HG03139 (cell line): Measurements from ENCODE around the gene AQP12B.

Source experiments
- ATAC-seq: cut with Tn5 transposase; IDR thresholded peaks from one replicate; pipeline ENCODE4 v1.9.1; 2021; ENCODE audit not compliant: unreplicated experiment

The AQP12B gene

GRCh38 chr2:240637116-240637900 is 45.4 kb downstream of the AQP12B start:
- ATAC-seq: no peak

DNA sequence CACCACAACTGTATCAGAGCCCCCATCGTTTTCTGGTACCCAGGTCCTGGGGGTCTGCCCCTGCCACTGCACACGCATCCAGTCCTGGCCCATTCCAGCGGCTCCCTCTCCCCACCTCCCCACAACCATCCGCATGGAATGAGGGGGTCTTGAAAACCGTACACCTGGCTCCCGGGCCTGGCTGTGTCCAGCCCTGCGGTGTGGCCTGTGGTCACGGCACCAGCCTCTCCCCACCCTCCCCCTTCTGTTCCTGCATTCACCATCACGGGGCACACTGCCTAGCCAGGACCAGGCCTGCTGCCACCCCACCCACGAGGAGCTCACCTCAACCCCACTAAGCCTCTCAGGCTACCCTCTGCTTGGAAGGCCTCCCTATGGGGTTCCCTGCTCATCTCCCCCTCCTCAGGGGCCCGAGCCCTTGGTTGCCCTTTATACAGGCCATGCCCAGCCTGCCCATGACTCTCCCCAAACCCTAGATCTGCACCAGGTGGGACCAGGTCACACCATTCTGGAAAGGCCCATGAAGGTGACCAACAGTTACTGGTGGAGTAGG is 46.0 kb downstream of the AQP12B start:
- no peak for ATAC-seq

GRCh38 chr2:240635998-240636547 is 46.6 kb downstream of the AQP12B start:
- no peak for ATAC-seq

- no peak for ATAC-seq
These were observed 47.3 kb downstream of the AQP12B start for GRCh38 chr2:240635121-240635997.

- no peak for ATAC-seq
These were observed 50.4 kb downstream of the AQP12B start for GRCh38 chr2:240632306-240632721.

GRCh38 chr2:240631548-240632305 is 51.0 kb downstream of the AQP12B start:
- no peak for ATAC-seq

DNA sequence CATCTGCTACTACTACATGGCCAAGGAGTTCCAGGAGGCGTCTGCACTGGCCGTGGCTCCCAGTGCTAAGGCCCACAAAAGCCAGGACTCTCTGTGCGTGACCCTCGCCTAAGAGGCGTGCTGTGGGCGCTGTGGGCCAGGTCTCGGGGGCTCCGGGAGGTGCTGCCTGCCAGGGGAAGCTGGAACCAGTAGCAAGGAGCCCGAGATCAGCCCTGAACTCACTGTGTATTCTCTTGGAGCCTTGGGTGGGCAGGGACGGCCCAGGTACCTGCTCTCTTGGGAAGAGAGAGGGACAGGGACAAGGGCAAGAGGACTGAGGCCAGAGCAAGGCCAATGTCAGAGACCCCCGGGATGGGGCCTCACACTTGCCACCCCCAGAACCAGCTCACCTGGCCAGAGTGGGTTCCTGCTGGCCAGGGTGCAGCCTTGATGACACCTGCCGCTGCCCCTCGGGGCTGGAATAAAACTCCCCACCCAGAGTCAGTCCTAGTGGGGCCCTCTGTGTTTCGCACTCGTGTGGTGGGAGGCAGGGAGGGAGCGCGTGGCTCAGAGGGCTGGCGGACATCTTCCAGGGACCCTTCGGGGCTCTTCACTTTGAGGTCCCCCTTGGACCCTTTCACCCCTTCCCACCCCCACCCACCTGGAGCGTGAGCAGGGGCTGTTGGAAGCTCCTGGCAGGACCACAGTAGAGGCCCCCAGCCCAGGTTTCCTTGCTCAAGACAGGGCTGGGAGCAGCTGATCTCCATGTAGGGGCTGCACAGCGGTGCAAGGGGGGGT is 51.7 kb downstream of the AQP12B start:
- ATAC-seq: no peak

GRCh38 chr2:240629968-240630770 is 52.5 kb downstream of the AQP12B start:
- ATAC-seq: no peak

DNA sequence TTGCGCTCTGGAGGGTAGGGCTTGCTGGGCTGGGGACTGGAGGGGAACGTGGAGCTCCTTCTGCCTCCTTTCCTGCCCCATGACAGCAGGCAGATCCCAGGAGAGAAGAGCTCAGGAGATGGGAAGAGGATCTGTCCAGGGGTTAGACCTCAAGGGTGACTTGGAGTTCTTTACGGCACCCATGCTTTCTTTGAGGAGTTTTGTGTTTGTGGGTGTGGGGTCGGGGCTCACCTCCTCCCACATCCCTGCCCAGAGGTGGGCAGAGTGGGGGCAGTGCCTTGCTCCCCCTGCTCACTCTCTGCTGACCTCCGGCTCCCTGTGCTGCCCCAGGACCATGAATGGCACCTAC is 53.1 kb downstream of the AQP12B start:
- no peak for ATAC-seq

- ATAC-seq: no peak
These were observed 53.7 kb downstream of the AQP12B start for GRCh38 chr2:240628808-240629618.

DNA sequence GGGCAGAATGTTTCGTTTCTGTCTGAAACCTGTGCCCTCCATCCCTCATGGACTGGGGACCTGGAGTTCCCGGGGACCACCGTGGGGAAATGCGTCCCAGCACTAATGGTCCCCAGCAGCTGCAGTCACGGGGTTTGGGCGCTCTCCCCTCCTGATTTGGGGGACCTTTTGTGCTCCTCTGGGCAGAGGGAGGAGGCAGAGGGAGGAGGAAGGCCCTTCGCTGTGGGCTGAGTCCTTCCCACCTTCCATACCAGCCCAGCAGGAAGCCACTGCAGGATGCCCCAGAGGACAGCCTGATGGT is 54.2 kb downstream of the AQP12B start:
- ATAC-seq: no peak

- ATAC-seq: no peak
These were observed 54.8 kb downstream of the AQP12B start for GRCh38 chr2:240627736-240628506.

DNA sequence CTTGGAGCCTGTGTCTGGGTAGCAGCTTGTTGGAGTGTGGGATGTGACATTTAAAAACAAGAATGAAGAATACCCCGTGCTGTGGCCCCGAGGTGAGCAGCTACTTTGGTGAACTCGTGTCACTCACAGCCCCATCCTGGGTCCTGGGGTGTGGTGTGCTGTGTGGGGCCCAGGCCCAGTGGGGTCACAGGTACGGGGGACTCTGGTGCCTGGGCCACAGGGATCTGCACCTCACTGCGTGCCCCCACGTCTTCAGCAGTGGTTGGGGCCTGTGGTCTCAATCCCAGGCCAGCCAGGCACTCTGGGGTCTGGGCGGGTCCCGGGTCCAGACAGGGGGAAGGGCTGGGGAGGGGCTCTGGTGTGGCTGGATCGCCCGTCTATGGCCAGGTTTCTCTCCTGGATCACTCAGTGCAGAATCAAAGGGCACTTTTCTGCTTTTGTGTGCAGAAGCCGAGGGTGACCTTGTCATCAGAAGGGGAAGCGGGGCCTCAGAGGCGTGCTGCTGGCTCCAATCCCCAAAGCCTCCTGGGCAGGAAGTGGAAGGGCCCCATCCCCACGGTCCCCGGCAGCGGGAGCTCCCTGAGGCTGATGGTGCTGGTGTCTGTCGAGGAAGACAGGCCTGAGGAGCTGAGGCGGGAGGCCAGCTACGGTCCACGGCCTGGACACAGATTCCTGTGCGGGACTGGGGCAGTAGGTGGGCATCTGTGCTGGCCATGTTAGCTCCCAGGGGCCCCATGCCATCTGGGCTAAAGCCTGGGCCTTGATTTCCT is 56.0 kb downstream of the AQP12B start:
- ATAC-seq: no peak
